ENCODE results near the gene CAMKK2. TPM values are rescaled to one million over a fixed set of nuclear protein-coding genes. Genes with fewer than 3 reads are reported as not detected.

Gene CAMKK2
- total and polyA plus RNA-seq, 2 of the 4 experiments (the other 2 are of a cell fraction), result 15.2 to 24.7 TPM

GRCh38 chr12:121318121-121318520 lies 21.6 kb upstream of the CAMKK2 start:
- H4K20me1 ChIP-seq (ENCODE audit: insufficient read depth, low read length), result peaks cover 4% of the 10 kb centered on the region; the same call in 1 of the 2 replicates
- H4K8ac ChIP-seq (ENCODE audit: low read depth in 2 of 2, low read length in 2 of 2), result no peak overlapping the region
- H2BK5ac ChIP-seq (ENCODE audit: low read depth, low read length, poor library complexity, severe bottlenecking), result no peak overlapping the region
- H3K23ac ChIP-seq (ENCODE audit: low read depth, low read length), result no peak overlapping the region
- H2AFZ ChIP-seq (replicated peaks; ENCODE audit: low read length, poor library complexity), result no peak overlapping the region
- in situ Hi-C loops (cut with MboI; ENCODE audit: low sequenced_read_pairs), result no loop called here
- no peaks in the 10 kb centered on the region for H3K27me3 ChIP-seq (ENCODE audit: control insufficient read depth, insufficient read depth, low read length)
- no peaks in the 10 kb centered on the region for H3K4me1 ChIP-seq (ENCODE audit: control insufficient read depth, insufficient read depth, low read length)
- 80% methylated on average over 5 of the region's 11 CpGs; no CpG with 5 or more reads in 1 of the 2 experiments for WGBS, 2 experiments (ENCODE audit: extremely low coverage in 2 of 2, insufficient read length in 1 of 2)
- no peak overlapping the region for H4K91ac ChIP-seq (ENCODE audit: insufficient read depth, low read depth, low read length)
- no TSS peak for BruUV-seq (replicated peaks)
- no peak overlapping the region for H3K4me2 ChIP-seq (ENCODE audit: low read depth, low read length)
- H3K4ac ChIP-seq (ENCODE audit: low read depth, low read length), result no peak overlapping the region
- no peak overlapping the region for H2AK9ac ChIP-seq (replicated peaks; ENCODE audit: low read depth, low read length, poor library complexity)
- intact Hi-C loops (cut with micrococcal nuclease), result no loop called here
- dilution Hi-C loops (cut with HindIII; ENCODE audit: low sequenced_read_pairs, unreplicated experiment), result no loop called here
- no peaks in the 10 kb centered on the region for H3K9me3 ChIP-seq (ENCODE audit: control insufficient read depth, insufficient read depth, low read length)
- ChIA-PET CTCF (no interaction called here), POLR2A (ENCODE audit: unreplicated experiment) (no interaction called here)
- no peak overlapping the region for H3K18ac ChIP-seq (ENCODE audit: low read depth, low read length)
- no peak overlapping the region for H2AK5ac ChIP-seq (ENCODE audit: low read depth, low read length)
- H3K36me3 ChIP-seq (ENCODE audit: control insufficient read depth, insufficient read depth, low read length), result peaks cover 24% of the 10 kb centered on the region
- TF ChIP-seq MAZ (IDR thresholded peaks at IDR 0.05; ENCODE audit: borderline replicate concordance, low read depth, low read length) (no peak), RAD21 (IDR thresholded peaks at IDR 0.05; ENCODE audit: low read length) (no peak), MAFK (IDR thresholded peaks at IDR 0.05; ENCODE audit: low read depth, low read length) (no peak)
- H4K5ac ChIP-seq (ENCODE audit: low read depth, low read length), result no peak overlapping the region
- H2BK15ac ChIP-seq (ENCODE audit: low read depth, low read length), result no peak overlapping the region
- no peak overlapping the region for H3K4me3 ChIP-seq (ENCODE audit: insufficient read depth, low read depth, low read length)
- H2BK120ac ChIP-seq (ENCODE audit: low read depth, low read length), result no peak overlapping the region
- no peak overlapping the region for H3K14ac ChIP-seq (replicated peaks; ENCODE audit: low read depth, low read length)
- H3K27ac ChIP-seq (ENCODE audit: insufficient read depth, low read length), result no peak overlapping the region
- no peak for ATAC-seq (ENCODE audit: low read depth)
- H3K9ac ChIP-seq (ENCODE audit: low read depth, low read length), result no peak overlapping the region
- H3K56ac ChIP-seq (ENCODE audit: extremely low read depth, insufficient read depth, low read length), result no peak overlapping the region
- no peak overlapping the region for H2BK20ac ChIP-seq (ENCODE audit: low read depth, low read length)
- DNase-seq, result no peak
- H3K79me1 ChIP-seq (ENCODE audit: low read depth in 1 of 2, low read length in 2 of 2), result peaks cover 4 to 9% of the 10 kb centered on the region in 2 experiments
- no peaks in the 10 kb centered on the region for H3K9me1 ChIP-seq (ENCODE audit: insufficient read depth, low read length)
